GM15510 (cell line): ENCODE data around the gene COPS7A.

Source experiments
- POLR2A ChIP-seq: IDR thresholded peaks from 3 replicates; pipeline ENCODE4 v1.6.1; 2011; ENCODE audit warnings: borderline replicate concordance; ENCODE audit not compliant: insufficient read length; ENCODE audit errors: extremely low read depth

Gene COPS7A

DNA sequence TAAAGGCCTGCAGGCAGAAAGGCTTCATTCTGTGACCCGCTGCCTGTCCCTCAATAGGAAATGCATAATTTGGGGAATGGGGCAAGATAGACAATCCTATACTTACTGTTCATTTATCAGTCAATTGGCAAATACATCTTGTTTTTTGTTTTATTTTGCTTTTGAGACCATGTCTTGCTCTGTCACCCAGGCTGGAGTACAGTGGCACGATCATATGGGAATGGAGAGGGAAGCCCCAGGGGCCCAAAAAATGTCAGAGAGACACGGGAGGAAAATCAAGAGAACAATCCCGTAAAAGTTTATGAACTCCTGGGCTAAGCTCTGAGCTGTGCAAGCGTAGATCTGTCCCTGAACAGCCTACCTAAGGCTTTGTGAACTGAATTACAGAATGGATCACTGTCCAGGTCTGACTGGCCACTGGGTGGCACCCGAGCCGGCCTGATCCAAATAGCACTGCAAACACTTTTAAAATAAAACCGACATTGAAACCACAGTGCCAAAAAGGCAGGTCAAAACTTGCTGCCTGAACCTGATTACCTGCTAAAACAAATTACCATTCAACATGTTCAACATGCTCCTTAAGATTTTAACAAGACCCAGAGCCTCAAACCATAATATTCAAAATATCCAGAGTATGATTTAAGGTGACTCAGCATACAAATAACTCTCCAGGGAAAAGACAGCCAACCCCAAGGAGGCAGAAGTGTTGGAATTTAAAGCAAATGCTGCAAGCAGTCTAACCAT, 11.8 kb downstream of the COPS7A start:
- no peak for TF ChIP-seq POLR2A

- no peak for TF ChIP-seq POLR2A
These were observed 12.9 kb downstream of the COPS7A start for GRCh38 chr12:6736754-6737153.

- no peak for TF ChIP-seq POLR2A
These were observed 19.0 kb downstream of the COPS7A start for GRCh38 chr12:6742834-6743233.

GRCh38 chr12:6745741-6746525, 22.1 kb downstream of the COPS7A start:
- TF ChIP-seq POLR2A, result no peak

- TF ChIP-seq POLR2A, result no peak
These were observed 23.4 kb downstream of the COPS7A start for GRCh38 chr12:6747216-6747615.

DNA sequence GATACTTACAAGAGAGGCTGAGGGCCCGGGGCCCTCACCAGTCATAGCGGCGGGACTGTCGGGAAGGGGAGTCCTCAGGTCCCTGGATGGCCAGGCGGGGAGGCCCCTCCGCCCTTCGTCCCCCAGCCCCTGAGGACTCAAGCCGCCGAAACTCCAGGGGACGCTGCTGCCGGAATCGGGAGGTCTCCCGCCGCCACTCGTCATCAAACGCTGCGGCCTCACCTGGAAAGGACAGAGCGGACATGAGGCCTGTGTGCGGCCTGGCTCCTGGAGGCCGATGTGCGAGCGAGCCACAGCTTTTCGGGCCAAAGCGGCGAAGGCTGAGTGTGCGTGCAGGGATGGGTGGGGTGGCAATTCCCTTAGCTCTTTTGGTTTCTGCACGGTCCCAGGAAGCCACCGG, 24.9 kb downstream of the COPS7A start:
- TF ChIP-seq POLR2A, result no peak

DNA sequence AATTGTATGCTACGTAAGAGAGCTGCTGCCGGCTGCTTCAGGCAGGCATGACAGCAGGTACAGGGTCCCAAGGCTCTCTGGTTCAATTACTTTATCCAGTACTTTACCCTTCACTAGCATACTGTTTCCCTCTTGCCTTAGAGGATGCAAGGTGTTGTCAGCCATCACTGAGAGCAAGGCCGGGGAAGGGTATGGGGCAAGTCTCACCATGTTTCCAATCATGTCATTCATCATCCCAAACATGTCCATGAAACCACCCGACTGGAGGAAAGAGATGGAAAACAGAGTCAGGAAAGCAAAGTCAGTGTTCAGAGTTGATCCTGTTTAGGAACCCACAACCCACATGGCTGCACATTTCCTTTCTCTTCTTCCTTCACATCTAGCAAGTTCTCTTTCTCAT, 26.7 kb downstream of the COPS7A start:
- no peak for TF ChIP-seq POLR2A

- no peak for TF ChIP-seq POLR2A
These were observed 27.9 kb downstream of the COPS7A start for GRCh38 chr12:6751767-6752166.

GRCh38 chr12:6752167-6752920, 28.5 kb downstream of the COPS7A start:
- no peak for TF ChIP-seq POLR2A

DNA sequence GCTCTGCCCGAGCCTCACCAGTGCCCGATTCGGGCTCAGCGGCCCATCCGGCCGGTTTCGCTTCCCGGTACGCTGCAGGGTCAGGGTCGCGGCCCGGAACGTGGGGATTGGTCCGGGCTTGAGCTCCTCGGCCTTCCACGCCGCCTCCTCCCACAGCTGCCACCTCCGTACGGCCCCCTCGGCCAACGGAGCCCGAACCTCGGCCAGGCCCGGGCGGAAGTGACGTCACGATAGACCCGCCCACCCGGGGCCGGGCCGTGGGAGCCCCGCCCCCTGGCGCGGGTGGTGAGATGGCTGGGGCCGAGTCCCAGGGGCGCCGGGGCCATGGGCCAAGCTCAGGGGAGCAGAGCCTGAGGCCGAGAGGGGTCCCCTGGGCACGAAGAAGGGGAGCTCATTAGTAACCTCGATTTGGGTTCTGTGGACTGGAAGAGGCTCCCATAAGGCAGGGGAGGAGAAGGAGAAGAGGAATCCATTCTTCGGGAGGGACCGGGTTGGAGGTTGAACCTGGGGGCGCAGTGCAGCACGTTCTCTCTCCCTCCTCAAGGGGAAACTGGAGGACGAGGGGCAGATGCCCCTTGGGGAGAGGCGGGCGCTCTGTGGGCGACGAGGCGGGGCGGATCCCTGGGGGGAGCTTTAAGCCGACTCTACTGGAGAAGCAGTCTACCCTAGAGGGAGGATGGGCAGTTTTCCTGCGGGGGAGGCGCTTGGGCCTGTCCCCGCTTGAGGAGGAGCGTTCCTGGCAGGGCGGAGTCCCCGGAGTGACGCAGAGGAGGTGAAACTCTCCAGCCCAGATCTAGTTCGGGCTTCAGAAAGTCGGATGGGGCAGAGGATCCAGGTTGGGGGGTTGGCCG, 29.3 kb downstream of the COPS7A start, which contains the start of gene MLF2:
TSS of gene MLF2 (minus strand) at position 221 of the 851 bp plus-strand sequence. CDS start 807 bp downstream, outside the sequence.
- TF ChIP-seq POLR2A, result peak; percentile 89

GRCh38 chr12:6753772-6754356, 30.0 kb downstream of the COPS7A start:
- no peak for TF ChIP-seq POLR2A

GRCh38 chr12:6754411-6754810, 30.6 kb downstream of the COPS7A start:
- no peak for TF ChIP-seq POLR2A

GRCh38 chr12:6757028-6757690, 33.3 kb downstream of the COPS7A start:
- no peak for TF ChIP-seq POLR2A

DNA sequence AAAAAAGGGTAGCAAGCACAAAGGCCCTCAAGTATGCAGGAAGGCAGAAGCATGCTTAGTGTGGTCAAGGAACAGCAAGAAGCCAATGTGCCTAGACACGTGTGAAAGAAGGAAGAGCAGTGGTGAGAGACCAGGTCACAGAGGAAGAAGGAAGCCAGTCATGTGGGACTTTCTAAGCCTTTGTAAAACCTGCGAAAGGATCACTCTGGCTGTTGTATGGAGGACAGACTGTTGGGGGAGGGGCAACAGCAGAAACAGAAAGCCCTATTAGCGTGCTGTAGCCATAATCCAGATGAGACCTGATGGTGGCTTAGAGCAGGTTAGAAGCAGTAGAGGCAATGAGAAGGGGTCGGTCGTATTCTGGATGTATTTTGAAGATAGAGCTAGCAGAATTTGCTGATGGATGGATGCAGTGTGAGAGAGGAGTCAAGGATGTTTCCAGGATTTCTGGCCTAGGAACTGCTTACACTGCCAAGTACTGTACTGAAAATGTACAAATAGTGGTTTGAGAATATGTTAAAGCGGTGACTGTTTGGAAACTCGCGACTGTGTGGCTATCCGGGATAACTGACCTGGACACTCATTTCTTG, 34.8 kb downstream of the COPS7A start:
- no peak for TF ChIP-seq POLR2A

DNA sequence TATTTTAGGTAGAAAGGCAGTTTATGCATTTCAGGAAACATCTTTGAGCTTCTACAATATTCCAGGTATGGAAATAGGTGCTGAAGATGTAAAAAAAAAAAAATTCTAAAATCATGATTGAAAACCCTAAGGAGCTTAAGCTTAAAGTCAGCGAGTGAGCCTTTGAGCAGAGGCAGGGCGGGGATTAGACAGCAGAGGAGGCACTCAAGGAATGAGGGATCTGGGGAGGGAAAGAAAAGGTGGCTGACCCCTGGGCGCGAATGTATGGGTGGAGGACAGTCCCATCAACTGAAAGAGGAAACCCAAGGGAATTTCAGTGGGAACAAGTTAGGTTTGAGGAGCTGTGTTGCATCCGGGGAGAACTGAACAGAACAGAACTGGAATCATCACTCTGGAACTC, 35.9 kb downstream of the COPS7A start:
- TF ChIP-seq POLR2A, result no peak
